ENCODE results near the gene USP17L27.
"Not testable (repeated sequence)": the region's sequence is repeated elsewhere in the genome, so short reads cannot be mapped to it uniquely, and the experiment has no call there.

Gene USP17L27, protein sequence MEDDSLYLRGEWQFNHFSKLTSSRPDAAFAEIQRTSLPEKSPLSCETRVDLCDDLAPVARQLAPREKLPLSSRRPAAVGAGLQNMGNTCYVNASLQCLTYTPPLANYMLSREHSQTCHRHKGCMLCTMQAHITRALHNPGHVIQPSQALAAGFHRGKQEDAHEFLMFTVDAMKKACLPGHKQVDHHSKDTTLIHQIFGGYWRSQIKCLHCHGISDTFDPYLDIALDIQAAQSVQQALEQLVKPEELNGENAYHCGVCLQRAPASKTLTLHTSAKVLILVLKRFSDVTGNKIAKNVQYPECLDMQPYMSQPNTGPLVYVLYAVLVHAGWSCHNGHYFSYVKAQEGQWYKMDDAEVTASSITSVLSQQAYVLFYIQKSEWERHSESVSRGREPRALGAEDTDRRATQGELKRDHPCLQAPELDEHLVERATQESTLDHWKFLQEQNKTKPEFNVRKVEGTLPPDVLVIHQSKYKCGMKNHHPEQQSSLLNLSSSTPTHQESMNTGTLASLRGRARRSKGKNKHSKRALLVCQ

DNA sequence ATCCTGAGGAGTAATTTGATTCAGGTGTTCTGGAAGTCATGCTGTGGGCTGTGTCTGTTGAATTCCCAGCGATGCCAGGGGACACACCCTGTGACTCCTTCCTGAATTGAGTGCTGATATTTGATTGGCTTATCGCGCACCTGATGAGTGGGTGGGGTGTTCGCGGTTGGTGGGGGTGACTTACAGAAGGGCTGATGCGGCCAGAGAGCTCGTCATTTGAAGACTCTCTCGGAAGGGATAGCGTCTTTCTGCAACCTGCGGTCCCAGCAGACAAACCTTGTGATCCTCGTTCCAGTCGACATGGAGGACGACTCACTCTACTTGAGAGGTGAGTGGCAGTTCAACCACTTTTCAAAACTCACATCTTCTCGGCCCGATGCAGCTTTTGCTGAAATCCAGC, at the start of gene USP17L27:
Gene USP17L27 (plus strand): TSS at position 301 of the 400 bp plus-strand sequence. CDS start 0 bp downstream, at position 301.
- DNase-seq (ENCODE audit: low read depth), result not testable (repeated sequence)

DNA sequence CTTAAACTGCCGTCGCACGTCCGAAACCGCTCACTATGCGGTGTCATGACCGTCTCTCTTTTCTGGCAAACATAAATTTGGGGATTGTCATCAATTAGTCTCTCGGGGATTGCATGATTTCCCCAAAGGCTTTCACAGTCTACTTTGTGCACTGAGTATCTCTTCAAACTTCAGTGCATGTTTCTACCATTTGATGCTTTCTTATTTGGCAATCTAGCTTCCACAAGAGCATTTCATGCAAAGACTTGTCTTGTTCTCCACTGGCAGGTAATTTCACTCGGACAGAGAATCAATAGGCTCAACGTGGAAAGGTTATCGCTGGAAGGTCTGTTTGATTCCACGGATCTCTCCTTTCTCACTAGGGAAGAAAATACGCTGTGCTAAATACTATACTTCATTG, 19.8 kb upstream of the USP17L27 start:
- not testable (repeated sequence) for DNase-seq (ENCODE audit: low read depth)

DNA sequence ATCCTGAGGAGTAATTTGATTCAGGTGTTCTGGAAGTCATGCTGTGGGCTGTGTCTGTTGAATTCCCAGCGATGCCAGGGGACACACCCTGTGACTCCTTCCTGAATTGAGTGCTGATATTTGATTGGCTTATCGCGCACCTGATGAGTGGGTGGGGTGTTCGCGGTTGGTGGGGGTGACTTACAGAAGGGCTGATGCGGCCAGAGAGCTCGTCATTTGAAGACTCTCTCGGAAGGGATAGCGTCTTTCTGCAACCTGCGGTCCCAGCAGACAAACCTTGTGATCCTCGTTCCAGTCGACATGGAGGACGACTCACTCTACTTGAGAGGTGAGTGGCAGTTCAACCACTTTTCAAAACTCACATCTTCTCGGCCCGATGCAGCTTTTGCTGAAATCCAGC, 19.1 kb upstream of the USP17L27 start, which contains the start of gene USP17L24:
Gene USP17L24 (plus strand): TSS at position 301 of the 400 bp plus-strand sequence. CDS start 0 bp downstream, at position 301.
- DNase-seq (ENCODE audit: low read depth), result not testable (repeated sequence)

DNA sequence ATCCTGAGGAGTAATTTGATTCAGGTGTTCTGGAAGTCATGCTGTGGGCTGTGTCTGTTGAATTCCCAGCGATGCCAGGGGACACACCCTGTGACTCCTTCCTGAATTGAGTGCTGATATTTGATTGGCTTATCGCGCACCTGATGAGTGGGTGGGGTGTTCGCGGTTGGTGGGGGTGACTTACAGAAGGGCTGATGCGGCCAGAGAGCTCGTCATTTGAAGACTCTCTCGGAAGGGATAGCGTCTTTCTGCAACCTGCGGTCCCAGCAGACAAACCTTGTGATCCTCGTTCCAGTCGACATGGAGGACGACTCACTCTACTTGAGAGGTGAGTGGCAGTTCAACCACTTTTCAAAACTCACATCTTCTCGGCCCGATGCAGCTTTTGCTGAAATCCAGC, 14.3 kb upstream of the USP17L27 start, which contains the start of gene USP17L25:
Gene USP17L25 (plus strand): TSS at position 301 of the 400 bp plus-strand sequence. CDS start 0 bp downstream, at position 301.
- DNase-seq (ENCODE audit: low read depth), result not testable (repeated sequence)

DNA sequence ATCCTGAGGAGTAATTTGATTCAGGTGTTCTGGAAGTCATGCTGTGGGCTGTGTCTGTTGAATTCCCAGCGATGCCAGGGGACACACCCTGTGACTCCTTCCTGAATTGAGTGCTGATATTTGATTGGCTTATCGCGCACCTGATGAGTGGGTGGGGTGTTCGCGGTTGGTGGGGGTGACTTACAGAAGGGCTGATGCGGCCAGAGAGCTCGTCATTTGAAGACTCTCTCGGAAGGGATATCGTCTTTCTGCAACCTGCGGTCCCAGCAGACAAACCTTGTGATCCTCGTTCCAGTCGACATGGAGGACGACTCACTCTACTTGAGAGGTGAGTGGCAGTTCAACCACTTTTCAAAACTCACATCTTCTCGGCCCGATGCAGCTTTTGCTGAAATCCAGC, 9.6 kb upstream of the USP17L27 start, which contains the start of gene USP17L26:
Gene USP17L26 (plus strand): TSS at position 301 of the 400 bp plus-strand sequence. CDS start 0 bp downstream, at position 301.
- DNase-seq (ENCODE audit: low read depth), result not testable (repeated sequence)

DNA sequence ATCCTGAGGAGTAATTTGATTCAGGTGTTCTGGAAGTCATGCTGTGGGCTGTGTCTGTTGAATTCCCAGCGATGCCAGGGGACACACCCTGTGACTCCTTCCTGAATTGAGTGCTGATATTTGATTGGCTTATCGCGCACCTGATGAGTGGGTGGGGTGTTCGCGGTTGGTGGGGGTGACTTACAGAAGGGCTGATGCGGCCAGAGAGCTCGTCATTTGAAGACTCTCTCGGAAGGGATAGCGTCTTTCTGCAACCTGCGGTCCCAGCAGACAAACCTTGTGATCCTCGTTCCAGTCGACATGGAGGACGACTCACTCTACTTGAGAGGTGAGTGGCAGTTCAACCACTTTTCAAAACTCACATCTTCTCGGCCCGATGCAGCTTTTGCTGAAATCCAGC, 4.8 kb upstream of the USP17L27 start, which contains the start of gene USP17L5:
Gene USP17L5 (plus strand): TSS at position 301 of the 400 bp plus-strand sequence. CDS start 0 bp downstream, at position 301.
- not testable (repeated sequence) for DNase-seq (ENCODE audit: low read depth)

DNA sequence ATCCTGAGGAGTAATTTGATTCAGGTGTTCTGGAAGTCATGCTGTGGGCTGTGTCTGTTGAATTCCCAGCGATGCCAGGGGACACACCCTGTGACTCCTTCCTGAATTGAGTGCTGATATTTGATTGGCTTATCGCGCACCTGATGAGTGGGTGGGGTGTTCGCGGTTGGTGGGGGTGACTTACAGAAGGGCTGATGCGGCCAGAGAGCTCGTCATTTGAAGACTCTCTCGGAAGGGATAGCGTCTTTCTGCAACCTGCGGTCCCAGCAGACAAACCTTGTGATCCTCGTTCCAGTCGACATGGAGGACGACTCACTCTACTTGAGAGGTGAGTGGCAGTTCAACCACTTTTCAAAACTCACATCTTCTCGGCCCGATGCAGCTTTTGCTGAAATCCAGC, 4.6 kb downstream of the USP17L27 start, which contains the start of gene USP17L28:
Gene USP17L28 (plus strand): TSS at position 301 of the 400 bp plus-strand sequence. CDS start 0 bp downstream, at position 301.
- DNase-seq (ENCODE audit: low read depth), result not testable (repeated sequence)

DNA sequence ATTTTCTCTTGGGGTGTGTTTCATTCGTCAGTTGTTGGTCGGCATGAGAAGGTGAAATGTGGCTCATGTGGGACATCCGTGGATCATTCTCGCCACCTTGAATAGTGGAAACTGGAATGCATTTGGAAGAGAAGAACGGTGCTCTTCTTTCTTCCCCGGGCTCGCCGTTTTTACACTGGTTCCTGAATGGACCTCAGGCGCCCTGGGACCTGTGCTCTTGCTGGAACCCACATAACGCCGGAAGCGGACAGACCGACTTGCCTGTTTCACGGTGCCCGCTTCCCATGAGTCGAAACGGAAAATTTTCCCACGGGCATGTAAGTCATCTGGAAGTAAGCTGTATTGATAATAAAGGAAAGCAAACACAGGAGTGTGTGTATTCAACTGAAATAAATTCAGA, 6.9 kb downstream of the USP17L27 start:
- DNase-seq (ENCODE audit: low read depth), result not testable (repeated sequence)

DNA sequence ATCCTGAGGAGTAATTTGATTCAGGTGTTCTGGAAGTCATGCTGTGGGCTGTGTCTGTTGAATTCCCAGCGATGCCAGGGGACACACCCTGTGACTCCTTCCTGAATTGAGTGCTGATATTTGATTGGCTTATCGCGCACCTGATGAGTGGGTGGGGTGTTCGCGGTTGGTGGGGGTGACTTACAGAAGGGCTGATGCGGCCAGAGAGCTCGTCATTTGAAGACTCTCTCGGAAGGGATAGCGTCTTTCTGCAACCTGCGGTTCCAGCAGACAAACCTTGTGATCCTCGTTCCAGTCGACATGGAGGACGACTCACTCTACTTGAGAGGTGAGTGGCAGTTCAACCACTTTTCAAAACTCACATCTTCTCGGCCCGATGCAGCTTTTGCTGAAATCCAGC, 9.4 kb downstream of the USP17L27 start, which contains the start of gene USP17L29:
Gene USP17L29 (plus strand): TSS at position 301 of the 400 bp plus-strand sequence. CDS start 0 bp downstream, at position 301.
- not testable (repeated sequence) for DNase-seq (ENCODE audit: low read depth)

DNA sequence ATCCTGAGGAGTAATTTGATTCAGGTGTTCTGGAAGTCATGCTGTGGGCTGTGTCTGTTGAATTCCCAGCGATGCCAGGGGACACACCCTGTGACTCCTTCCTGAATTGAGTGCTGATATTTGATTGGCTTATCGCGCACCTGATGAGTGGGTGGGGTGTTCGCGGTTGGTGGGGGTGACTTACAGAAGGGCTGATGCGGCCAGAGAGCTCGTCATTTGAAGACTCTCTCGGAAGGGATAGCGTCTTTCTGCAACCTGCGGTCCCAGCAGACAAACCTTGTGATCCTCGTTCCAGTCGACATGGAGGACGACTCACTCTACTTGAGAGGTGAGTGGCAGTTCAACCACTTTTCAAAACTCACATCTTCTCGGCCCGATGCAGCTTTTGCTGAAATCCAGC, 18.9 kb downstream of the USP17L27 start, which contains the start of gene USP17L30:
Gene USP17L30 (plus strand): TSS at position 301 of the 400 bp plus-strand sequence. CDS start 0 bp downstream, at position 301.
- not testable (repeated sequence) for DNase-seq (ENCODE audit: low read depth)

DNA sequence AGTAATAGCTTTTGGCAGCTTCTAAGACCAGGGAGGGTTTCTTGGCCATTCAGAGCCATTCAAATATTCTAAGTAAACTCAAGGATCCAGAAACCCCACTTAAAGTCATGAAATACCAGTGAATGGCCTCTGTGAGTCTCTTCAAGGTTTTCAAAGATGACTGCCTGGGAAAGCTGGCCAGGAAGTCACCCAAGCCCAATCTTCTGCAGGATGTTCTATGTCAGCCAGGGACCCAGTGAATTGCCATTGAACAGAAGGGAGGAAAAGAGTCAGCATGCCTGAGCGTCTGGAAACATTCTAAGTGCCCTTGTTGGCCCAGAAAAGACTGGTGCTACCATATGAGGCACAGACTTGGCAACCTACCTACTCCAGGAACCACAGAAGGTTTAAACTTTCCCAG, 35.9 kb downstream of the USP17L27 start:
- not testable (repeated sequence) for DNase-seq (ENCODE audit: low read depth)

DNA sequence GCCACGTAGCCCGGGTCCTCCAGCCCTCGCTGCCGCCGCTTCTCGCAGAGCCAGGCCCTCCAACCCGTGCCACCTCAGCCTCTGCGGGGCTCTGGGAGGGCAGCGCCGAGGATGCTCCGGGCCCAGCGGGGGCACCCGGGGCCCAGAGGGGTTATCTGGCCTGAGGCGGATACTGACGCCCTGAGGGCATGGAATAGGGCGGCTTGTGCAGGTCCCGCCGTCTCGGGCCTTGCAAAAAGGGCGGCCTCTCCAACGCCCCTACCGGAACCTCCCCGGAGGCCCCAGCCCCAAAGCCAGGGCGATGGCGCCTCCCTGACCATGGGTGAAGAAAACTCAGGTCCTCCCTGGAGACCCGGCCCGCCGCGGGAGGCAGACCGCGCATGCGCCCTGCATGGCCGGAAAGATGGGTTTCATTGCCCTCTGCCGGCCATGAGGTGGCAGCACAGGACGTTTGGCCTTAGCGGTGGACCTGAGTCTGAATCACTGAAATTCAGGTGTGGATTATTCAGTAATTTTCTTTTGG, 37.1 kb downstream of the USP17L27 start:
- DNase-seq (ENCODE audit: low read depth), result not testable (repeated sequence)

DNA sequence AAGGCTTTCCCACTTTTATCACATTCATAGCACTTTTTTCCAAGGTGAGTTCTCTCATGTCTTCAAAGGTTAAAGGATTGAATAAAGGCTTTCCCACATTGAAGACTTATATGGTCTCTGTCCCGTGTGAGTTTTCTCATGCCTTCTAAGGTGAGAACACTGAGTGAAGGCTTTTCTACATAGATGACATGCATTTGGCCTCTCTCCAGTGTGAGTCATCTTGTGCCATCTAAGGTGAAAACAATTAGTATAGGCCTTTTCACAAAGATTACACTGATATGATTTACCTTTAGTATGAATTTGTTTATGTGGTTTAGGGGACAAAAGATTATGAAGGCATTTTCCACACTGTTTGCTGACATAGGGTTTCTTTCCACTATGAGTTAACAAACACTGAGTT, 40.2 kb downstream of the USP17L27 start:
- DNase-seq (ENCODE audit: low read depth), result no peak

DNA sequence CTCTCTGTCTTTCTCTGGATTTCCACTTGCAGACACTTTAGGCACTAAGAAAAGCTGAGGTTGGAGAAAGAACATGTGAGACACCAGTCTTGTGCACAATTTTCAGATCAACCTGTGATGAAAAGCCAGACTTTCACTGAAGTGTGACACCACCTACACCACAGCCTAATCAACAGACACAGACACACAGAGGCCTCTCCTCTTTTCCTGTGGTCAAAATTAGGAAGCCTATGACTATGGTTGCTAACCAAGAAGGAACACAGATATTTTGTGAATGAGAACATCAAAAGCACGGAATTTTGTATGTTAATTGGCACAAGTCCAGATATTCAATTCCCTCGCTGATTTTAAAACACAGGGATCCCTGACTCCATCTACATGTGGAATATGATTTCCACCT, 45.1 kb downstream of the USP17L27 start:
- not testable (repeated sequence) for DNase-seq (ENCODE audit: low read depth)

Measured in fibroblast of gingiva (primary cell).